HPDE6-E6E7 (cell line): ENCODE results near the gene PANK4.
"Not testable (repeated sequence)": the region's sequence is repeated elsewhere in the genome, so short reads cannot be mapped to it uniquely, and the experiment has no call there.

Experiments
- DNase-seq: peaks from one replicate; pipeline ENCODE4 v3.0.0; 2011; ENCODE audit warnings: missing footprints; ENCODE audit errors: extremely low spot score

The PANK4 gene

GRCh38 chr1:2558861-2559260, 32.5 kb upstream of the PANK4 start:
- no peak for DNase-seq

GRCh38 chr1:2558420-2558819, 32.0 kb upstream of the PANK4 start:
- DNase-seq, result no peak

GRCh38 chr1:2557482-2558400, 31.3 kb upstream of the PANK4 start:
- no peak for DNase-seq

- no peak for DNase-seq
These were observed 30.5 kb upstream of the PANK4 start for GRCh38 chr1:2556678-2557481.

- DNase-seq, result peak; percentile 74
These were observed 29.9 kb upstream of the PANK4 start, which contains the start of gene TNFRSF14 for GRCh38 chr1:2556277-2556677. Gene TNFRSF14 (plus strand): TSS chr1:2556371. CDS start chr1:2556665, 294 bp downstream.

GRCh38 chr1:2555634-2556276, 29.4 kb upstream of the PANK4 start:
- no peak for DNase-seq

GRCh38 chr1:2554621-2555387, 28.4 kb upstream of the PANK4 start:
- DNase-seq, result no peak

- DNase-seq, result no peak
These were observed 27.6 kb upstream of the PANK4 start for GRCh38 chr1:2553871-2554620.

- DNase-seq, result not testable (repeated sequence)
These were observed 26.7 kb upstream of the PANK4 start for GRCh38 chr1:2553076-2553475.

- DNase-seq, result no peak
These were observed 25.8 kb upstream of the PANK4 start for GRCh38 chr1:2552189-2552588.

GRCh38 chr1:2551544-2551943, 25.1 kb upstream of the PANK4 start:
- DNase-seq, result not testable (repeated sequence)

GRCh38 chr1:2550309-2550861, 24.0 kb upstream of the PANK4 start:
- not testable (repeated sequence) for DNase-seq

GRCh38 chr1:2549367-2550029, 23.1 kb upstream of the PANK4 start:
- DNase-seq, result not testable (repeated sequence)

- no peak for DNase-seq
These were observed 21.7 kb upstream of the PANK4 start for GRCh38 chr1:2548068-2548589.

- DNase-seq, result no peak
These were observed 21.0 kb upstream of the PANK4 start for GRCh38 chr1:2547210-2548067.

- peak; percentile 84 for DNase-seq
These were observed 20.3 kb upstream of the PANK4 start for GRCh38 chr1:2546515-2547209.

GRCh38 chr1:2545754-2546514, 19.5 kb upstream of the PANK4 start:
- peak; percentile 83 for DNase-seq
